NCI-H1105 treated with DMSO at 0.1 percent for 48 hours (cell line): ENCODE data around the gene AP1B1.

Source experiments
- DNase-seq: peaks from one replicate; lab custom pipeline; 2025; lab: John Stamatoyannopoulos, UW

Gene AP1B1

GRCh38 chr22:29299136-29299900 lies 89.1 kb downstream of the AP1B1 start:
- DNase-seq = no peak

DNA sequence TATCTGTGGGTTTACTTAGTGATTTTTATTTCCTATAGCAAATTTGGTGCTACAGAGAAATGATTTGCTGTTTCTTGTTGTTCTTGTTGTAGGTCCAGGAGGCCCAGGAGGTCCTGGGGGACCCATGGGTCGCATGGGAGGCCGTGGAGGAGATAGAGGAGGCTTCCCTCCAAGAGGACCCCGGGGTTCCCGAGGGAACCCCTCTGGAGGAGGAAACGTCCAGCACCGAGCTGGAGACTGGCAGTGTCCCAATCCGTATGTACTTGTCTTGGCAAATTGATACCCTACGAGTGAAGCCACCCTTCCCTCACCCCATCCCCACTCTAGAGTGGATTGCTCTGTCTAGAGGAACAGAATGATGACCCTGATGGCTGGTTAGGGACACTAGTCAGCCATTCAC lies 89.7 kb downstream of the AP1B1 start:
- DNase-seq = no peak

GRCh38 chr22:29292379-29292778 lies 96.0 kb downstream of the AP1B1 start:
- no peak for DNase-seq

- DNase-seq = no peak
Observed at GRCh38 chr22:29291215-29291614, 97.2 kb downstream of the AP1B1 start.

DNA sequence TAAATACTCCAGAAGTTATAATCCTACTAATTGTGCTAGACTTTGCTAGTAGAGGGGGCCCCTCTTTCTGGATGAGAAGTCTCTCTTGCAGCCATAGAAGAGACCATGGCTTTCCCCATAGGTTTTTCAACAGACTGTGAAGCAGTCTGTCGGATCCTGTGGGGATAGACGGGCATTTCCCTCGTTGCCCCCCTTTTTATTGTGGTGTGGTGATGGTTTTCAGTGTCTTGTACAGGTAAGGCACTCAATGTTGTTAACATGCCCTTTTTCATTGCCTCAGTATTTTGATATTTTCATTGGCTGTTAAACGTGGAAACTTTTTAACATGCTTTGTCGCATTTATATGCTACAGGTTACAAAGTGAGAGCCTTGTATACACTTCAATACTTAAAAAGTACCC lies 98.3 kb downstream of the AP1B1 start:
- no peak for DNase-seq

DNA sequence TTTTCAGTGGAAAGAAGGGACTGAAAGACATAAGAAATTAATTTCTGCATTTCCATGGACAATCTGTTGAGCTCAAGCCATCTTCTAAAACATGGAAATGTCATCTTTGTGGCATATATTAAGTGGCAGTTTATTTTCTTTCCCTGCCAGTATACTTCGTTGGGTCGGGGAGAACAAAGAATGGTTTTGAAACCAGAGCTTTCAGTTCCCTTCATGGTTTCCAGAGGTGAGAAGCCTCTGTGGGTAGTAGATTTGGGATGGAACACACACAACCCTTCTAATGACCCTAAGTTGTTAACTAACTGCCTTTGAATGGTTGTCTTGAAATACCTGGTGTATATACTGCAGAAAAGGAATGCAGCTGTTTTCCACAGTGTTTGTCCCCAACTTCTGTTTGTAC lies 99.5 kb downstream of the AP1B1 start:
- DNase-seq = no peak

- DNase-seq = no peak
Observed at GRCh38 chr22:29284196-29284595, 104.2 kb downstream of the AP1B1 start.

DNA sequence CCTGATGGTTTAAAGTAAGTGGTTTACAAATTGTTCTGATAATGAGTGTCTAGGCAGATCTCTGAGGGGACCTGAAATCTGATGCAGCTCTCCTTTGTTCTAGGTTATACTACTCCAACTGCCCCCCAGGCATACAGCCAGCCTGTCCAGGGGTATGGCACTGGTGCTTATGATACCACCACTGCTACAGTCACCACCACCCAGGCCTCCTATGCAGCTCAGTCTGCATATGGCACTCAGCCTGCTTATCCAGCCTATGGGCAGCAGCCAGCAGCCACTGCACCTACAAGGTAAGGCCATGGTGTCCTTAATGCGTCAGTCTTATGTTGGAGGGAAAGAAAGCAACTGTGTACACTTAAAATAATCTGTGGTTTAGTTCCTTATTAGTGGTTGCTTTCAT lies 110.4 kb downstream of the AP1B1 start:
- no peak for DNase-seq
